IPS-18a (cell line): Measurements from ENCODE around the gene CADM1.

Experiments used
- H3K27ac ChIP-seq: one replicate; pipeline ENCODE4 v1.5.1; 2013; ENCODE audit warnings: low read length
- H3K27me3 ChIP-seq: one replicate; pipeline ENCODE4 v1.6.1; 2013; ENCODE audit warnings: mild to moderate bottlenecking, low read length; ENCODE audit not compliant: control insufficient read depth, insufficient read depth
- H3K36me3 ChIP-seq: one replicate; pipeline ENCODE4 v1.6.1; 2013; ENCODE audit warnings: low read depth, low read length; ENCODE audit not compliant: control insufficient read depth
- H3K4me1 ChIP-seq: one replicate; pipeline ENCODE4 v1.6.1; 2013; ENCODE audit warnings: low read depth, low read length; ENCODE audit not compliant: control insufficient read depth
- H3K4me3 ChIP-seq: one replicate; pipeline ENCODE4 v1.5.1; 2013; ENCODE audit warnings: low read length
- H3K9ac ChIP-seq: one replicate; pipeline ENCODE4 v1.6.1; 2013; ENCODE audit warnings: mild to moderate bottlenecking, low read length, moderate library complexity
- H3K9me3 ChIP-seq: one replicate; pipeline ENCODE4 v1.6.1; 2013; ENCODE audit warnings: low read depth, low read length; ENCODE audit not compliant: control insufficient read depth

CADM1 gene

DNA sequence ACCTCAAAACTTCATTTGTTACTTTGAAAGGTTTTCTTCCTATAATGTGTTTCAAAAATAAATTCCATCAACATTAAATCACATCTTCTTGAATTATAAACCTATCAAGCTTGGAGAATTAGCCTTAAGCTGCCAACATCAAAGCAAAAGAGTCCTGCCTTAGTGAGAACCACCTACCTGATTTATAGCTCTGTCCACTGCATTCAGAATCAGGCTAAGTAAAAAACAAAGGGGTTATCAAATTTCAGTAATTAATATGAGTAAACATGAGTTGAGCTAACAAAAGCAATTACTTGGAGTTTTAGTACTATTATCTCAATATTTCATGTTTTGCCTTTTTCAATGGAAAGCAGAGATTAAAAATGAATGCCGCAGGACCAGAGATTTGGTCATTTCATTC lies 73.9 kb downstream of the CADM1 start:
- H3K27ac ChIP-seq: no peak overlapping the region
- no peaks in the 10 kb centered on the region for H3K9me3 ChIP-seq
- no peaks in the 10 kb centered on the region for H3K36me3 ChIP-seq
- H3K9ac ChIP-seq: no peak overlapping the region
- H3K4me1 ChIP-seq: no peaks in the 10 kb centered on the region
- no peaks in the 10 kb centered on the region for H3K27me3 ChIP-seq
- no peak overlapping the region for H3K4me3 ChIP-seq

DNA sequence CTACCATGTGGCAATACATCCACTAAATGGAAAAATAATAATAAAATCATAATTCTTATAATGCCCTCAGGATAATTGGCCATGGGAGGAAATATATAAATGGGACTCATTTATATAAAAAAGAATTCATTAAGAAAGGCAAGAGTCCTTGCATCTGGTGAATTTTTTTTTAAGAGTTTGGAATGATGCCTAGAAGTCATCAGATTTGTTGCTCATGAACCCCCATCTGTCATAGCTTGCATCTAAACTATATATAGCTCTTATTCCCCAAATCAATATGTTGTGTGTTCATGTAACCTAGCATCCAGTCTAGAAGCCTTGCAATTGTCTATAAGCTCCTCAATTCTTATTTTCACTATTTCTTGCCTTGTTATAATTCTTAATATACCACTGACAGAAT lies 75.9 kb downstream of the CADM1 start:
- no peak overlapping the region for H3K27ac ChIP-seq
- peaks cover 8% of the 10 kb centered on the region for H3K4me1 ChIP-seq
- H3K4me3 ChIP-seq: no peak overlapping the region
- no peak overlapping the region for H3K9ac ChIP-seq
- H3K9me3 ChIP-seq: no peaks in the 10 kb centered on the region
- H3K27me3 ChIP-seq: no peaks in the 10 kb centered on the region
- no peaks in the 10 kb centered on the region for H3K36me3 ChIP-seq

DNA sequence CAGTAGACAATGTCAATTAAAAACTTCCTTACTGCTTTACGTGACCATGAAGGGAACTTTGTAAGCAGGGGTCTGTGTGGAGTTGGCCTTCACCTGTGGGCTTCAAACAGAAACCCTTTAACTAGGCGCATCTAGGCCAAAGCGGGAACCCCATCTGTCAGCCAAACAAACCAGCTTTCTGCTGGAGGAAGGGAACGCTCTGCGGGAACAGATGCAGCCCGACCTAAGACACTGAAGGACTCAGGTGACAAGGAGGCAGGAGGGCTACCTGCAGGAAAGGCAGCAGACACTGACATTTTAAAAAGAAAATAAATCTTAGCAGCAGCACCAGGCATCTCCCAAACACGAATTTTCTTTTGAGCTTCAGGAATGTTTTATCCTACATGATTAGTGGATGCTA lies 78.4 kb downstream of the CADM1 start:
- H3K9ac ChIP-seq: no peak overlapping the region
- H3K27ac ChIP-seq: no peak overlapping the region
- peaks cover 23% of the 10 kb centered on the region for H3K4me1 ChIP-seq
- no peaks in the 10 kb centered on the region for H3K9me3 ChIP-seq
- no peak overlapping the region for H3K4me3 ChIP-seq
- H3K36me3 ChIP-seq: no peaks in the 10 kb centered on the region
- no peaks in the 10 kb centered on the region for H3K27me3 ChIP-seq

DNA sequence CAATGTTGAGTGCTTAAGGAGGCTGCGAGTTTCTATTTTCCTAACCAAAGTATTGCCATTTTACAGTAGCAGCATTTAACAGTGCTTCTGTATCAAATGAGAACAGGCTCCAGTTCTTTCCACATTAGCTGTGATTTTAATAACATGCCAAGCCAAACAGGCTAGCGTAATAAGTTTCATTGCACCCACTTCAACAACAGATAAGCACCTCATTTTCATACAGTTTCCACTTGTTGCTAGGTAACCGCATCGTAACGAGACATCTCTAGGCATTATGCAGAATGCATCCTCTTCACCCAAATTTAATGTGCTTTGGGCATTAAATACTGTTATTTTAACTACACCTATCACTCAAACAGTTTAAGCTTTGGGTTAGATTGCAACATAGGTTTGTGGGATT lies 79.0 kb downstream of the CADM1 start:
- Histone ChIP-seq H3K27me3 (no peaks in the 10 kb centered on the region), H3K27ac (no peak overlapping the region), H3K9me3 (no peaks in the 10 kb centered on the region), H3K4me3 (no peak overlapping the region), H3K4me1 (peaks cover 23% of the 10 kb centered on the region), H3K36me3 (no peaks in the 10 kb centered on the region), H3K9ac (no peak overlapping the region)

DNA sequence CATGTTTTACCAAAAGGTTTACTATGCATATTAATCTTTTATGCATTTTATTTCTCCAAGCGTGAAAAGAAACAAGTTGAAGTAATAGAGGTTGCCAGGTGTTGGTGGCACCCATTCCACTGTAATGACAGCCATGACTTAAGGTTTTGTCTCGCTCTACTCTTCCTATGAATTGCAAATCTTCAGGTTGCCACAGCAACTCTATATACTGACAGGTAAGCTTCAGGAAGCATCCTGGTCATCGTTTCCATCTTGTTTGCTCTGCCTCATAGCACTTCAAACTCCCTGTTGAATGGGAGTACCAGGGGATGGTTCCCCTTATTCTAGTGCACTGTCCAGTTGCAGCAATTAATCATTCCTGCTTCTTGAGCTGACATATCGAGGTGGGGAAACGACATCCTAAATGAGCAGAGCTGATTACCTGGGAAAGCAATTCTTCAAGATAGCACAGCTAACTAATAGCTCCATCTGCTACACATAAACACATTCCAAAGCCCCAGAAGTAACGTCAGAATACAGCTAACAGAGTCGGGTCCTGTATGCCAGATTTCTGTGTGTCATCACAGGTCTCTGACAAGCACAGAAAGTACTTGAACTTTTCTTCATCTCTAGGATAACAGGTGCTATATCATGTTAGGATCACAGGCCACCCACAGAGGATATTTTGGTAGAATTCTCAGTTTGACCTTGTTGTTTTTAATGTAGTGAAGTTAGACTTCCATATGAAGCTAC lies 80.3 kb downstream of the CADM1 start:
- no peak overlapping the region for H3K27ac ChIP-seq
- no peak overlapping the region for H3K9ac ChIP-seq
- peaks cover 23% of the 10 kb centered on the region for H3K4me1 ChIP-seq
- H3K36me3 ChIP-seq: no peaks in the 10 kb centered on the region
- no peak overlapping the region for H3K4me3 ChIP-seq
- no peaks in the 10 kb centered on the region for H3K27me3 ChIP-seq
- H3K9me3 ChIP-seq: no peaks in the 10 kb centered on the region

DNA sequence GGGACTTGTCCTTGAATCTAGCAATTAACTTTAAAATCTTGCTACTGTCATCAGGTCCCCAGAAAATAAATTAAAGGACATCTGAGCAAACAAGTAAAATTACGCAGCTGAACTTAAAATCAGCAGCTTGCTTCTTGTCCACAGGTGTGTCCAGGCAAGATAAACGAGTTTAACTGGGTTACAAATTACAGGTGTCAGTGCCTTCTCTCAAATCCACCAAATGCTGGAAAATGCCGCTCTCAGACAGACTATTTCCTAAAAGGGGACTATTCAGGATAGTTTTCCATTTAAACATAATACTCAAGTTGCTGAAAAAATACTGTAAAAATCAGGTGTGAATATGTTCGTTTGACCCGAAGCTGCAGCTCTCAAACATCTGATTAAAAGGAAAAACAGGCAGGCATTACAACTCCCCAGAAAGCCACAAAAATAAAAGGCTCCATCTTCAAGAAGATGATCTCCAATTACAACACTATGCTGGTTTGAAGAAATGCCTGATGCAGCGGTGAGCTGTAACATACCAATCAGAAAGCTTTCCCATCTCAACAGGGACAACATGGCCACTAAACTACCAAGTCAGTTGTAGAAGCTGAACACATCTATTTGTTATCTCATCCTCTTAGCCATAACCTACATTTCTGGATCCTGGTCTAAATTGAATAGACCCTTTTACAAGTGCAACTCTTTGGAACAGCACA lies 82.1 kb downstream of the CADM1 start:
- no peaks in the 10 kb centered on the region for H3K36me3 ChIP-seq
- peaks cover 23% of the 10 kb centered on the region for H3K4me1 ChIP-seq
- H3K4me3 ChIP-seq: no peak overlapping the region
- no peak overlapping the region for H3K27ac ChIP-seq
- H3K27me3 ChIP-seq: no peaks in the 10 kb centered on the region
- H3K9me3 ChIP-seq: no peaks in the 10 kb centered on the region
- no peak overlapping the region for H3K9ac ChIP-seq

DNA sequence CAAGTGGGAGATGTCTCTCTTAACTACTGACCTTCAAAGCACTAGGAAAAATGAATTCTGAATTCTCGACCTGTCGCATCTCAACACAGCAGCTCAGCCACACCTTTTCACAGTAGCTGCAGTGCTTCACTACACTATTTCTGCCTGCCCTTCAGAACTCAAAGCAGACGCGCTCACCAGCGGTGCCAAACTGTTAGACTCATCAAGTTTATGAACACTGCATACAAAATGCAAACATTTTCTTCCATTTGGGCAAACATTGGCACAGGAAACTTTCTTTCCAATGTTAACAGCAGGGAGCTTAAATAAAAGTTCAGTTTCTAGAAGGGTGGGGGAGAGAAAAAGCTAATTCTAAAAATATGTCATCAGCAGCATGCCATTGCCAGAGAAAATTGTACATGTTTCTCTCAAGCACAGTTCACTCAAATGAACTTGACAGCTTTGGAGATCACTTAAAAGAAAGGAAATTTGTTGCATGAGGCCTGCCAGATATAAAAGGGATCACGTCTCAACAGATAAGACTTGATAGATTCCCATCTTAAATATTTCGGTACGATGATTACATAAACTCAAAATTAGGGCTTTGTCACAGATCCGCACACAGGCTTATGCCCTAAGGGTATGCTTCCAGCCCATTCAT lies 82.7 kb downstream of the CADM1 start:
- Histone ChIP-seq H3K27me3 (no peaks in the 10 kb centered on the region), H3K27ac (no peak overlapping the region), H3K4me3 (no peak overlapping the region), H3K9me3 (no peaks in the 10 kb centered on the region), H3K4me1 (peaks cover 23% of the 10 kb centered on the region), H3K9ac (no peak overlapping the region), H3K36me3 (no peaks in the 10 kb centered on the region)

DNA sequence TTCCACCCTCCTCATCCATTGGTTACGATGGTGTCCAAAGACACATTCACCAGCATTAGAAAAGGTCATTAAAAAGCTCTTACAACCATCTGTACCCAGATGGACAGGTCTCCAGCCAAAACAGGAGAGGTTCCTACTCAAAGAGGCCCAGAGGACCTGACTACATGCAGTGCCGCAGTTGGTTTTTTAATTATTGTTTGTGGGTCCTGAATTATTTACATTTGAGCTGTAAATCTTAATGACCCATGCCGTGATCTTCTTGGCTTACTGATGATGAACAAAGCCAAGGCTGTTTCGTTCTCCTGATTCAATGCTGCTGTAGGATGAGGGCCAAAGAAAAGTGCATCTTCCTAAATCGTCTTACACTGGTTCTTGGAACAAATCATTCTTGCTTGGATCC lies 83.7 kb downstream of the CADM1 start:
- Histone ChIP-seq H3K9me3 (no peaks in the 10 kb centered on the region), H3K36me3 (no peaks in the 10 kb centered on the region), H3K9ac (no peak overlapping the region), H3K27ac (no peak overlapping the region), H3K27me3 (no peaks in the 10 kb centered on the region), H3K4me3 (no peak overlapping the region), H3K4me1 (peaks cover 23% of the 10 kb centered on the region)

DNA sequence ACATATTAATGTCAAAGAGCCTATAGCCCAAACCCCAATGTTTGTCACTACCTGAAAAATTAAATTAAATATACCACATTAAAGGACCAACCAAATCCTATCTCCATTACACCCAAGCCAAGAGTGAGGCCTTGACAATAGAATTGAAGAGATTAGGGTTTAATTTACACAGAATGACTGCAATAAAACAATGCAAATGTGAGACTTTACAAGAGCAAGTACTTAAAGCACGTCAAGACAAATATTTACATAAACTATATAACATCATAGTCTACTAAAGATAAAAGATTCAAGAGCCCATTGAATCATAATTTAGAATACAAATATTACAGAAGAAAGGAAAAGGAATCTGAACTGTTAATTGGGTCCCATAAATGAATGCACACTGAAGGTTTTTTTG lies 85.6 kb downstream of the CADM1 start:
- H3K27ac ChIP-seq: no peak overlapping the region
- H3K4me3 ChIP-seq: no peak overlapping the region

DNA sequence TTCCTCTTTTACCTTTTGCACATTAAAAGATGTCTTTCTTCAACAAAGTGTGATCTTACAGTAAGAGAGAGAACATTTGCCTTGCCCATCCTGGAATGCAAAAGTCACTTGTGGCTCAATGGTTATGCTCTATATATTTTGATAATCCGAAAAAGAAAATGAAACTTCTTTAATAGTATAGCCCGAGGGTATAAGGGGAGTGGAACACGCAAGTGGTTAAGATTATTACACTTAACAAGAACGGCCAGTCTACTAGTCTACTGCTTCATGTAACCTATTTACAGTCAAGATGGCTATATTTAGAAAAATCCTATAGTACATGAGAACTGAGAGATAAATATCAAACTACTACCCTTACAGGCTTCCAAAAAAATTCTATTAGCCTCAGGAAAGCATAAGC lies 86.1 kb downstream of the CADM1 start:
- no peak overlapping the region for H3K4me3 ChIP-seq

More for the DNA sequence above, 85.6 kb downstream of the CADM1 start:
- Histone ChIP-seq H3K9me3 (no peaks in the 10 kb centered on the region), H3K4me1 (peaks cover 18% of the 10 kb centered on the region), H3K36me3 (no peaks in the 10 kb centered on the region), H3K9ac (no peak overlapping the region), H3K27me3 (no peaks in the 10 kb centered on the region)

DNA sequence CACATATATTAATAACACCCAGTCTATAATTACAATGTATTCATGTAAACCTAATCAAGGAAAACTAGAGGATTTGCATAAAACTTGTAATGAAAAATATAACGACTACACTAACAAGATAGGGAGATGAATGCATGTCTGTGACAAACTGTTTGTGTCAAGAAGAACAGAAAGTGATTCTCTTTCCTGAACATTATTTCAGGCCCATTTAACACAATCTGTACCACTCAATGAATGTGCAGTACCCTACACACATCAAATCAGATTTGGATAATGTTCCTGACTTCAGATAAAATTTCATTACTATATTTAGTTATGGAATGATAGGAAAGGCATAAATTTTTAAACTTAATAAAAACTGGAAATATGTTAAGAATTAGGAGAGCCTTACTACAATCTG lies 93.1 kb downstream of the CADM1 start:
- H3K4me3 ChIP-seq: no peak overlapping the region
- H3K27ac ChIP-seq: no peak overlapping the region
- H3K36me3 ChIP-seq: no peaks in the 10 kb centered on the region
- peaks cover 28% of the 10 kb centered on the region for H3K4me1 ChIP-seq
- no peak overlapping the region for H3K9ac ChIP-seq
- H3K9me3 ChIP-seq: no peaks in the 10 kb centered on the region
- H3K27me3 ChIP-seq: peaks cover 15% of the 10 kb centered on the region

More for the DNA sequence above, 86.1 kb downstream of the CADM1 start:
- no peaks in the 10 kb centered on the region for H3K27me3 ChIP-seq
- H3K4me1 ChIP-seq: peaks cover 13% of the 10 kb centered on the region
- no peak overlapping the region for H3K27ac ChIP-seq
- no peaks in the 10 kb centered on the region for H3K9me3 ChIP-seq
- H3K9ac ChIP-seq: no peak overlapping the region
- H3K36me3 ChIP-seq: no peaks in the 10 kb centered on the region
